GM21619 (cell line): ENCODE data around the gene PLA1A.
"Not testable (repeated sequence)": the region's sequence is repeated elsewhere in the genome, so short reads cannot be mapped to it uniquely, and the experiment has no call there.

Source experiments
- ATAC-seq: cut with Tn5 transposase; IDR thresholded peaks from one replicate; pipeline ENCODE4 v1.9.1; 2021; ENCODE audit not compliant: unreplicated experiment

PLA1A gene

DNA sequence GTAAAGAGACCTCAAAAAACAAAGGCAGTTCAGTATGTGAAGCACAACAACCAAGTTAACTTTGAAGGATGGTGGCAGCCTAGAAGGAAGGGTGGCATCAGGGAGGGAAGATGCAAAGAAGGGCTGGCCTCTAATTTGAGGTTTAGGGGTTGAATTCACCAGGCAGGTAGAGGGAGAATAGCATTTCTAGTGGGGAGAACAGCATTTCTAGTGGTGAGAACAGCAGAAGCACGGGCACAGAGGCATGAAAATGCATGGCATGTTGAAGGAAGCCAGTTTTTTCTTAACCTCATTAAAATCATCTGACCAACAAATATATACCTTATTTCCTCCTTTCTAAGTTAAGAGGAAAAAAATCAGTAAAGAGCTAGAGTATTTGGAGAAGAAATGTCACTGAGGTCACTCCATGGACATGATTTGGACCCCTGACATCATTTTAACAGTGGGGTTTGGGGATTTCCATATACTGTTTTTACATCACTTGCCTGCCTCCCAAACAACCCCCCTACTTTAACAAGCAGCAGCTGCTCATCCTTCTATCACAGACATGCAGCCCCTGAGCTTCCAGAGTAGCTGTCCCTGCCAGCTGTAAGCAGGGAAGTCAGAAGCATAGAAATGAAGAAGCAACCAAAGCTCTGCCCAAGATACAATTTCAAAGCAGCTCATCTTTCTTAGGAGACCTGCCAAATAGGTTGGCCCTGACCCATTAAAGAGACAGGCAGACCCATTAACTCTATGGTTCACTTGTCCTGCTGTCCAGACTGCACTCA is 65.1 kb downstream of the PLA1A start:
- ATAC-seq, result no peak

DNA sequence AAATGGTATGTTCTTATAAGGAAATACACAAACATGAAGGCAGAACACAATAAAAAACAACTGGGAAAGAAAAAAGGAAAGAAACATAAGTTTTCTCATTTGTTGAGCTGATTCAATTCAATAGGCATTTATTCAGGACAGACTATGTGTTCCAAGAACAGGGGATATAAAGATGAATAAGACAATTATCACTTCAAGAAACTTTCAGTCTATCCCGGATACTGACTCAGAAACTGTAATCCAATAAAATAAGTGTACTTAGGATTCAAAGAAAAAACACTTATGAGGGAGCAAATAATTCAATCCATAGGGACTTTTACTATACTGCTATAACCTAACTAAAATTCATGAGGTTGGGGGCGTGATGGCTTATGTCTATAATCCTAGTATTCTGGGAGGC is 66.2 kb downstream of the PLA1A start:
- no peak for ATAC-seq

DNA sequence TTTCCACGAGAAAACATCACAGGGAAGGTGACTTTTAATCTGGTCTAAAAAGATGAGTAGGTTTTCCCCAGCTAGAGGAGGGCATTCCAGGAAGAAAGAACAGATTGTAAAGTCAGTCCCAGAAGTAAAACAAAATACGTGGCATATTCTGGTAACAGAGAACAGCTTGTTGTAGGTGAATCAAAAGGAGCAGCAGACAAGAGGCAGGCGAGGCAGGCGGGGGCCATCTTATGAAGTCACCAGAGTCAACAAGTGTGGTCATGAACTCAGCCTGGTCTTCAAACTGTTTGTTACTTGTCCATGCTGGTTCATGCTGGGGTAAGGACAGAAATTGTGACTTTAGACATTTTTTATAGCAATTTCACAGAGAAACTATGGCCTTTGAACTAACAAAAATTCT is 66.7 kb downstream of the PLA1A start:
- ATAC-seq, result no peak

DNA sequence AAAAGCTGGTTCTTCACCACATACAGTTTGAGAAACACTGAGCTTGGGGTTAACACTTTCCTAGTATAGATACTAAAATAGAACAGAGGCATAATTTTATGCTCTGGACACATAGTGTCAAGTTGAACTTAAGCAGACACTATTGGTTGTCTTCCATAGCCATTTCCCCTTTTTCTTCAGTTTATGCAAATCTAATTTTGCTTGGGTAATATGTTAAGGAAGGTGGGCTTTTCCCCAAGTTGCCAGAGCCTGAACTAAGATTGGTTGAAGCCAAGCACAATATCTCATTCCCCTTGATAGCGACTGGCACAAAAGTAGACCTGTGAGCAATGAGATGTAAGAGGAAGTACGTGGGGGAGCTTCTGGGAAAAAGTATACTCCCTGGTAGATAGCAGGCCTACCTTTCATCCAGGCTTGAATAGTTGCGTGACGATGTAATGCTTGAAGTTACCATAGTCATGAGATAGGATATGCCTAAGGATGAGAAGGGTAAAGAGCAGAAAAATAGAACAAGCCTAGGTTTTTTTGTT is 67.2 kb downstream of the PLA1A start:
- ATAC-seq, result no peak

DNA sequence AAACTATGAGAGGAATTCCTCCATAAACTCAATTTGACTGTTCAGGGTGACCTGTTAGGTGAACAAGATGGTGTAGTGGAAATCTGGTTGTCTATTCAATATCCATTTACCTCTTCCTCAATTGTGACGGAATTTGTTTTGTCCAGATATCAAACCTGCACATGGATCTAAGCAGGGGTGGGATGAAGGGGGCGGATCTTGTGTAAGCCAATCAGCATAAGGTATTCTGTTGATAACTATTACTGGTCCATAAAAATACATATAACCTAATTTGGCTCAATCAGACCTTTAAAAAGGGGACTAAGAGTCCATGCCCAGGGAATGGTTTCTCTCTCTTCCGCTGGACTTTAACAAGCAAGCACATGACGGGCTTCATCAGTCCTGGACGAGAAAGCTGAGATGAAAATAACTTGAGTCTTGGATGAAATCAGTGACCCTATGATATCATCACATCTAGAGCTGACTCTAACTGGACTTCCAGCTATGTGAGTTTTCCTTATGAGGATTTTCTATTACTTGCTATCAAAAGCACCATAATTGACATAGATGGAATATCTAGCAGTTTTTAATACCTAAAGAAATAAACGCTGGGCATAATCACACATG is 68.4 kb downstream of the PLA1A start:
- no peak for ATAC-seq

DNA sequence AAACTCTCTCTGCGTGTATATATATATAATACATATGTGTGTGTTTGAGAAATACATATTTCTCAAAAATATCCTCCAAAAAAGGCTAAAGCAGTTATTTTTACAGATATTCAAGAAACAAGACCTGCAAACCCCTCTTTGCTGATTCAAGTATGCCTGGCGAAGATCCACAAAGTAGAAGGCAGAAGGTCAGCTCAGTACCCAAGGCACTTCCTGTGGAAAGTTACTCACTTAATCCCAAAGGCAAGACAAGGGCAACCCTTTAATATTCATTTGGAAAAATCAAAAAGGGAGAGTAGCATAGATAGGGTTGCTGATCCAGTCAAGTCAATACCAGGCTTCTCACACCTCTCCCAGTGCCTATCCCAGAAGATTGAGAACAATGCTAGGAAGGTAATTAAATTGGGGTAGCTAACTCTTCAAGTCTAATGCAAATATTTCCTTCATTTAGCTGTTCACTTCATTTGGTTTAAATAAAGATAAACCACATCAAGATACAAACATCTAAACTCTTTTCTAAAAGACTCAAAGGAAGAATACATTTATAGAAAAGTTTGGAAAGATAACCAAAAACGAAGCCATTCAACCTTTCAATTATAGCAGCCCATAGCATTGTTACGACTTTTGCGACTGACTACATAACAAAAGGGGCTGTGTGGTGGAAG is 72.4 kb downstream of the PLA1A start:
- ATAC-seq, result no peak

DNA sequence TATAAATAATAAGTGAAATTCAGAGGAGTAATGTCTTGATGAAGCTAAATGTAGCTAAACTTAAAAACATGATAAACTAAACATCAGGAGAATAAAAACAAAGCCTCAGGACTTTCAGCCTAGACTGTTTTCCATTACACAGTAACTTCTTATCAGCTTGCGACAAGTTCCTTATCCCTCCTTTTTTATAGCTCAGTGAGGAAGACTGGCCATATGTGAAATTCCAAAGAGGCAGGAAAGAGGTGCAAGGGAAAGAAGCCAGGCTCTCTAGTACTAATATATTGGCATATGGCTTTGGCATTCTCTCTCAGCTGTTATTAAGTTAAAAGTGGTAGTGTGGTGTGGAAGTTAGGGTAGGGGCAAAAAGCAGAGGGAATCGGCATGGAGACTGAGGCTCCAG is 75.1 kb downstream of the PLA1A start:
- ATAC-seq, result no peak

DNA sequence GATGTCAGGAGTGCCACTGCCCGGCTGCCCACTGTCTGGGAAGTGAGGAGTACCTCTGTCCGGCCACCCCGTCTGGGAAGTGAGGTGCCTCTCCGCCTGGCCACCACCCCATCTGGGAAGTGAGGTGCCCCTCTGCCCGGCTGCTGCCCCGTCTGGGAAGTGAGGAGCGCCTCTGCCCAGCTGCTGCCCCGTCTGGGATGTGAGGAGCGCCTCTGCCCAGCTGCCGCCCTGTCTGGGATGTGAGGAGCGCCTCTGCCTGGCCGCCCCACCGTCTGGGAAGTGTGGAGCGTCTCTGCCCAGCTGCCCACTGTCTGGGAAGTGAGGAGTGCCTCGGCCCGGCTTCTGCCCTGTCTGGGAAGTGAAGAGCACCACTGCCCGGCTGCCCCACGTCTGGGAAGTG is 76.2 kb downstream of the PLA1A start:
- no peak for ATAC-seq

DNA sequence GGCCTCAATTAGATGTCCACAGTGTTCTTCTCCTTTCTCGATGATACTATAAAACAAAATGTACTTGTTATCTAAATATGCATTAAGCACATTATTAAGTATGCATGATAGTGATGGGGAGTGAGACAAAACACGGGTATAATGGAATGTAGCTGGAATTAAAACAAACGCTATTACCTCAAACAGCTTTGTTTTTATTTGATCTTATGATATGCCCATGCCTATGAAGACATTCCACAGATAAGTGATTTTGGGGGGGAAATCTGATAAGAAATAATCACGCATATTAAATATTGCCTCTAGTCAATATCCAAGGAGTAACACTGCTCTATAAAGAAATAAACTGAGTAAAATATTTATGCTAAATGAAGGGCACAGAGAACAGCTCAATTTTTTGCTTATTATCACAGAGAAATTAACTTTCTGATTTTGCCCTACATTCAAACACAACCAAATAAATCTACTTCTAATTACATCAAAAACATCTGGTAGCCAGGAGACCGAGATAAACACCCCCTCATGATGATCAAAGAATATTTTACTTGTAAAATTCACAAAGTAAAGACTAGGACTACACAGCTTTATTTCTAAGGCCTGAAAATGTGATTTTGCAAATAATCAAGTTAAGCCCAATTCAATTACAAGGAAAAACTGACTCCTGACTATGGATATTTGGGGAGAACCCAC is 77.6 kb downstream of the PLA1A start:
- ATAC-seq, result no peak

DNA sequence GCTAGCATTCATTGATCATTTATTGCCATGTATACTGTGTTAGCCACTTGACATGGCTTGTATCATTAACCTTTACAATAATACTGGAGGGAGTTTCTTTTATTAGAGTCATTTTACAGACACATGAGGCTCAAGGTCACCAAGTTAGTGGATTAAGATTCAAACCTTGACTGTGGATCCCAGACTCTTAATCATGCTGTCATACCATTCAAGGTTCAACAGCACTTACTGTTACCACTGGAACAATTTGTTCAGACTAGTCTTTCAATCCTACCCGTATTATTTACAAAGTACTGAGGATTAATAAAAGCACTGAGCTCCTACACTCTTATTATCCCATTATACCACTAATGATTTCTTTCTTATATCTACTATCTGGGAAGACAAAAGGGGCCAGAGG is 78.3 kb downstream of the PLA1A start:
- no peak for ATAC-seq

DNA sequence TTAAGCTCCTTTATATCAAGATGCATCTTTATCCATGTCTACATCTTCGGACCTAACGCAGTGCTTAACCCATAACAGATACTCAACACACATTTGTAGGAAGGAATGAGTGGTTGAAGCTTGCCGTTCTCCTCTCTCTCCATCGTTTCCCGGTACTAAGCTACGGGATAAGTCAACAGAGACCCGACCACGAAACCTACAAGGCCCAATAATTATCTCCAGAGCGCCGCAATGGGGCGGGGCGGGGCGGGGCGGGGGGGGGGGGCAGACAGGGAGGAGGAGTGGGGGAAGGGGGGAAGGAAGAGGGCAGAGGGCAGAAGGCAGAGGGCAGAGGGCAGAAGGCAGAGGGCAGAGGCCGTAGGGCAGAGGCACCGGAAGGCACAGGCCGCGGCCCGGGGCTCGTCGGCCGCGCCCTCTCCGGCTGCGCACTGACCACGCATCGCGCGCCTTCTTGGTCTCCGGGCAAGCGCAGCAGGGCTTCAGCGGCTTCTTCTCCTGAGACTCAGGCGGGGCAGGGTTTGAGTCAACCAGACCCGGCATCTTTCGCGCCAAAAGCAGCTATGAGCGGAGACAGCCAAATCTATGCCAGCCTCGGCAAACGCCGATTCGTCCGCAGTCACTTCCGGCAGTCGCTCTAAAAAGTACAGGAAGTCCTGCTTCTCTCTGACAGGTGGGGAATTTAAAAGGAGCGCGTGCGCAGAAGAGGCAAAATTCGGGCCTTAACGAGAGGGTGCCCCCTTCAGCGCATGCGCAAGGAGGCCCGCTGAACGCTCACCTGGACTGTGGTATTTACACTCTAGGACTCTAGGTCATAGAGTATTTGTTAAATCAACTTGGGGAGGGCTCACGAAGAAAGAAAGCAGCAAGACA is 79.3 kb downstream of the PLA1A start, which contains the start of gene COX17:
COX17 (minus strand) TSS at position 636 of the 870 bp plus-strand sequence; CDS start at position 540, 96 bp downstream.
- ATAC-seq, result peak; percentile 84

DNA sequence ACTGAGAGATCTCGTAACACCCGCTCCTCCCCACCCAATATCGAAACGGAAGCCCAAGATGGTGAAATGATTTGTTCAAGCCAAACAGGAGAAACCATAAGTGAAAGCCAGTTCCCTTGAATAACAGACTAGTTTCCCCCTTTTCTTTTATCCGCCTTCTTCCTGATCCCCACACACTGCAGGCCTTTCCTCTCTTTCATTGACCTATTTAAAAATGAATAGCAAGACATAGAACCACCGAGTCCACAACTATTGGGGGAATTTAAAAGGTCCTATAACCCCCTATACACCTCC is 79.9 kb downstream of the PLA1A start:
- ATAC-seq, result no peak

DNA sequence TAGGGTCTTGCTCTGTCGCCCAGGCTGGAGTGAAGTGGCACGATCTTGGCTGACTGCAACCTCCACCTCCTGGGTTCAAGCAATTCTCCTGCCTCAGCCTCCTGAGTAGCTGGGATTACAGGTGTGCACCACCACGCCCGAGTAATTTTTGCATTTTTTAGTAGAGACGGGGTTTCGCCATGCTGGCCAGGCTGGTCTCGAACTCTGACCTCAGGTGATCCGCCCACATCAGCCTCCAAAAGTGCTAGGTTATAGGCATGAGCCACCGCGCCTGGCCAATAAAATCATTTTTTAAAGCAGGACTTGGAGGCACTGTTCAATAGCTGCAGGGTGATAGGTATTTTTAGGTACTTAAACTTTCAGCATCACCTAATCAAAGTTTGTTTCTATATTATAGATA is 80.5 kb downstream of the PLA1A start:
- not testable (repeated sequence) for ATAC-seq
